Kidney (tissue), 14 donors: ENCODE results near the gene CUEDC1. TPM values are rescaled to one million over a fixed set of nuclear protein-coding genes. Genes with fewer than 3 reads are reported as not detected.
A peak's percentile ranks its signal among the peaks of the same experiment; 100 is the strongest.

ENCODE experiments used
- DNase-seq, 5 donors: peaks; one replicate each; pipeline ENCODE4 v3.0.0-alpha.2; 2013 to 2020
- FAIRE-seq: peaks from 2 replicates; lab custom pipeline; 2012; peaks lifted over from hg19 to GRCh38; lab: Jason Lieb, UNC
- H3K27ac ChIP-seq, 2 donors: one replicate each; pipeline ENCODE4 v1.7.0; 2013; ENCODE audit warnings: low read depth in 2 of 2, low read length in 2 of 2, inconsistent platforms in 1 of 2
- H3K27me3 ChIP-seq: one replicate; pipeline ENCODE4 v1.7.1; 2013; ENCODE audit warnings: low read length, inconsistent platforms; ENCODE audit not compliant: control insufficient read depth, insufficient read depth
- H3K36me3 ChIP-seq, 3 donors: one replicate each; pipeline versions ENCODE4 v1.7.0 to v1.7.1; 2013; ENCODE audit warnings: low read length in 3 of 3, control low read depth in 1 of 3, inconsistent platforms in 1 of 3; ENCODE audit not compliant: insufficient read depth in 3 of 3, control insufficient read depth in 2 of 3
- H3K4me1 ChIP-seq, 3 donors: one replicate each; pipeline versions ENCODE4 v1.7.0 to v1.7.1; 2013; ENCODE audit warnings: low read length in 3 of 3, inconsistent platforms in 1 of 3, low read depth in 1 of 3; ENCODE audit not compliant: control insufficient read depth in 2 of 3, insufficient read depth in 2 of 3
- H3K4me3 ChIP-seq, 3 donors: one replicate each; pipeline versions ENCODE4 v1.7.0 to v1.8.1; 2013; ENCODE audit warnings: low read length in 3 of 3, control low read depth in 1 of 3, inconsistent platforms in 1 of 3
- H3K9ac ChIP-seq, 3 donors: one replicate each; pipeline versions ENCODE4 v1.7.0 to v1.7.1; 2013; ENCODE audit warnings: low read length in 3 of 3, control low read depth in 1 of 3, inconsistent platforms in 1 of 3
- H3K9me3 ChIP-seq, 3 donors: one replicate each; pipeline versions ENCODE4 v1.7.0 to v1.7.1; 2013; ENCODE audit warnings: low read length in 3 of 3, control low read depth in 1 of 3, inconsistent platforms in 1 of 3; ENCODE audit not compliant: control insufficient read depth in 2 of 3, insufficient read depth in 1 of 3
- CTCF ChIP-seq: IDR thresholded peaks from 3 replicates; pipeline ENCODE4 v1.5.1; 2012; ENCODE audit warnings: mild to moderate bottlenecking, moderate library complexity, borderline replicate concordance; ENCODE audit not compliant: insufficient read depth; ENCODE audit errors: extremely low read depth
- intact Hi-C: fragments of 100-400 bp; cut with DNase I; formaldehyde crosslinking; loops from one replicate; pipeline ENCODE4 v1.11.1; 2022
- polyA plus RNA-seq: library from polyadenylated mRNA; stranded (reverse); fragments of 350-450 nt; fragmentation: Illumina TruSeq; extraction: RNeasy Lipid Tissue Mini Kit (QIAGEN cat#74804); gene quantifications from one replicate; pipeline ENCODE4 v1.2.3, GENCODE V29; 2014; ENCODE audit warnings: low read depth, low replicate concordance; ENCODE audit not compliant: insufficient read depth
- total RNA-seq: library from RNA; stranded (reverse); fragmentation: NEBNext Ultra II Directional; extraction: Animal tissue kit (Norgen Biotek cat#: 25700); gene quantifications from one replicate; pipeline ENCODE4 v1.2.1, GENCODE V29; 2021
- donor health status: control.
- donor health status: control.
- donor health status: control.
- donor health status: control.
- donor health status: control.
- donor health status: DM: yes; HTN: yes; CAD: no.
- donor health status: Normal renal cell carcinoma (clear cell type).

Gene CUEDC1
- total and polyA plus RNA-seq, 2 donors from 2014 or later: 33.0 to 52.3 TPM

GRCh38 chr17:57860414-57860999, 94.7 kb downstream of the CUEDC1 start:
- peak overlapping the region in 1 of 3 donors; percentile 35 for H3K9ac ChIP-seq
- intact Hi-C loops: no loop called here
- DNase-seq (no peak), FAIRE-seq (no peak)
- peaks cover 0 to 22% (median 11%) of the 10 kb centered on the region in 3 donors for H3K4me1 ChIP-seq
- no peaks in the 10 kb centered on the region for H3K36me3 ChIP-seq
- TF ChIP-seq CTCF: no peak
- H3K4me3 ChIP-seq: no peak overlapping the region
- H3K27ac ChIP-seq: peak overlapping the region; percentile 76 to 83
- H3K9me3 ChIP-seq: no peaks in the 10 kb centered on the region
- H3K27me3 ChIP-seq: no peaks in the 10 kb centered on the region

- DNase-seq (peak in 1 of 5 donors; percentile 45), FAIRE-seq (no peak)
- Histone ChIP-seq H3K36me3 (no peaks in the 10 kb centered on the region), H3K9me3 (no peaks in the 10 kb centered on the region), H3K27me3 (no peaks in the 10 kb centered on the region), H3K27ac (no peak overlapping the region), H3K4me1 (peaks cover 0 to 22% (median 11%) of the 10 kb centered on the region in 3 donors), H3K4me3 (no peak overlapping the region), H3K9ac (no peak overlapping the region)
- TF ChIP-seq CTCF: no peak
- intact Hi-C loops: loop anchor here (5.0 to 10.0 kb wide), 2 partner anchors 142 to 255 kb away; no protein-coding TSS in a partner anchor
These were observed 95.4 kb downstream of the CUEDC1 start for GRCh38 chr17:57859601-57860413.

- peaks cover 0 to 23% (median 11%) of the 10 kb centered on the region in 3 donors for H3K4me1 ChIP-seq
- no peak overlapping the region for H3K4me3 ChIP-seq
- H3K27me3 ChIP-seq: no peaks in the 10 kb centered on the region
- FAIRE-seq (no peak), DNase-seq (no peak)
- peak overlapping the region in 1 of 3 donors; percentile 23 for H3K9ac ChIP-seq
- H3K36me3 ChIP-seq: no peaks in the 10 kb centered on the region
- intact Hi-C loops: loop anchor here (5.0 to 10.0 kb wide), 2 partner anchors 143 to 256 kb away; no protein-coding TSS in a partner anchor
- no peak for TF ChIP-seq CTCF
- no peaks in the 10 kb centered on the region for H3K9me3 ChIP-seq
- no peak overlapping the region for H3K27ac ChIP-seq
These were observed 96.4 kb downstream of the CUEDC1 start for GRCh38 chr17:57858838-57859237.
